ENCODE measurements around the gene GPRC5D.
A peak's percentile ranks its signal among the peaks of the same experiment; 100 is the strongest.

GPRC5D gene

DNA sequence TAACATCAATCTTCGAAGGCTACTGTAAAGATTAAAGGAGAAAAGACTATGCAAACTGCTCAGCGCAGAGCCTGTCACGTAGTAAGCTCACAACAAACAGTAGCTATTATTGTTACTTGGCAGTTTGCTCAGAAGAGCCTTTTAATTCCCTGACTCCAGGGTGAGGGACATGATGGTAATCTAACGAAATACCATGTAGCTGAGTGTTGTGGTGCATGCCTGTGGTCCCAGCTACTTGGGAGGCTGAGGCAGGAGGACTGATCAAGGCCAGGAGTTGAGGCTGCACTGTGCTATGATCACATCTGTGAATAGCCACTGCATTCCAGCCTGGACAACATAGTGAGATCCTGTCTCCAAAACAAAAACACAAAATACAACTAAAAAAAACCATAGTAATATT lies 25.3 kb upstream of the GPRC5D start:
- CTCF ChIA-PET, result interaction anchor here (1.3 to 5.9 kb wide), 8 partner anchors 10 to 238 kb away, joined by 3 to 59 read pairs (median 15); no protein-coding TSS in a partner anchor
- TF ChIP-seq, protein P1, sequence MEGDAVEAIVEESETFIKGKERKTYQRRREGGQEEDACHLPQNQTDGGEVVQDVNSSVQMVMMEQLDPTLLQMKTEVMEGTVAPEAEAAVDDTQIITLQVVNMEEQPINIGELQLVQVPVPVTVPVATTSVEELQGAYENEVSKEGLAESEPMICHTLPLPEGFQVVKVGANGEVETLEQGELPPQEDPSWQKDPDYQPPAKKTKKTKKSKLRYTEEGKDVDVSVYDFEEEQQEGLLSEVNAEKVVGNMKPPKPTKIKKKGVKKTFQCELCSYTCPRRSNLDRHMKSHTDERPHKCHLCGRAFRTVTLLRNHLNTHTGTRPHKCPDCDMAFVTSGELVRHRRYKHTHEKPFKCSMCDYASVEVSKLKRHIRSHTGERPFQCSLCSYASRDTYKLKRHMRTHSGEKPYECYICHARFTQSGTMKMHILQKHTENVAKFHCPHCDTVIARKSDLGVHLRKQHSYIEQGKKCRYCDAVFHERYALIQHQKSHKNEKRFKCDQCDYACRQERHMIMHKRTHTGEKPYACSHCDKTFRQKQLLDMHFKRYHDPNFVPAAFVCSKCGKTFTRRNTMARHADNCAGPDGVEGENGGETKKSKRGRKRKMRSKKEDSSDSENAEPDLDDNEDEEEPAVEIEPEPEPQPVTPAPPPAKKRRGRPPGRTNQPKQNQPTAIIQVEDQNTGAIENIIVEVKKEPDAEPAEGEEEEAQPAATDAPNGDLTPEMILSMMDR (IDR thresholded peaks at IDR 0.05; ENCODE audit: insufficient read depth, low read length, missing control alignments), result no peak
- POLR2A ChIA-PET, result no interaction called here
- DNase-seq (ENCODE audit: low read depth, low spot score), result no peak
- no peak overlapping the region for H3K4me3 ChIP-seq (ENCODE audit: low read depth, low read length)

DNA sequence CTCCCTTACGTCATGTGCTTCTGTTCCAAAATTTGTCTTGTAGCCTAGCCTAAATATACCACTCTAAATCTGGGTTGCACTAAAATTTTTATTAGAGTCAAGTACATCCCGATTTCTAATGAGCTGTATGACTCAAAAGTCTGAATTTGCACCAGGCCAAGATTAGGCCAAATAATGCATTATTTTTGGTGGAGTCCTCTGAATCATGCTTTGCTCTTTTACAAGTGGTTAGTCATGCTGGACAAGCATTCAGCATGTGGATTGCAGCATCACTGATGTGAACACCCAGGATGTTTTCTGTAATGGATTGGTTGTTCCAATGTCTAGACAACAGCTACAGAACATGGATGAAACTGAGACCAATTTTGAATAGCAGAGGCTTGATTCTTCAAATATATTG lies 24.4 kb upstream of the GPRC5D start:
- peak; percentile 92 for DNase-seq (ENCODE audit: low read depth, low spot score)
- TF ChIP-seq, protein P1 (IDR thresholded peaks at IDR 0.05; ENCODE audit: insufficient read depth, low read length, missing control alignments), result no peak
- POLR2A ChIA-PET, result interaction anchor here (0.6 kb wide), 1 partner anchor 869 kb away, joined by 3 read pairs; no protein-coding TSS in a partner anchor
- H3K4me3 ChIP-seq (ENCODE audit: low read depth, low read length), result no peak overlapping the region
- CTCF ChIA-PET, result interaction anchor here (0.7 to 5.9 kb wide), 18 partner anchors 10 to 239 kb away, joined by 3 to 59 read pairs (median 4); no protein-coding TSS in a partner anchor

DNA sequence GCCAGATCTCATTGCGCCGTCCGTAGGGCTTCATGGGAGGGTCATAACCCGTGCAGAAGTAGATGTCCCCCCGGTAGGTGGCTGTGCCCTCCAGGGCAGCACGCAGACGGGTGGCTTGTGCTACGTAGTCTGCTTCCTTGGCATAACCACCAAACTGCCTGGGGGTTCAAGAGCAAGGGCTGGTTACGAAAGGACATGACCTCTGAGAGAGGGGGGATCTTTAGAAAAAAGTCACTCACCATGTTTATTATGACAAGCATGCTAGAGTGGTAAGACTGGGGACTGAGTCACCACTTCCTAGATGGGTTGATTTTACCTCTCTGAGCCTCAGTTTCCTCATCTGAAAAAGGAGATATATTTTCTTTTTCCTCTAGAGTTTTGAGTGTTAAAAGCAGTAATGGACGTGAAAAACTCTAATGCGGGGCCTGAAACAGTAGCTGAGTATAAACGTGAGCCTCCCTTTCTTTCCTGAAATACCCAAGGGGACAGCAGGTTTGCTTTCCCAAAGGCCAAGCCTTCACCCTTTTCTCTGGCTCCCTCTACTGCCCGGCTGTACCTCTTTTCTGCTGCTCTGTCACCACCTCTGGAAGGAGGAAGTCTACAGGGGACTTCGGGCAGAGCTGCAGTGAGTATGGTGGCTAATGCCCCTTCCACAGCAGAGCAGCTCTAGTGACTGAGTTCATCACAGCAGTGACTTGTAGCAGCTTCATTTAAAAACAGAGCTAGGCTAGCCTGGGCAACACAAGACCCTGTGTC lies 23.5 kb upstream of the GPRC5D start:
- no peak for DNase-seq (ENCODE audit: low read depth, low spot score)
- CTCF ChIA-PET, result interaction anchor here (0.6 to 5.9 kb wide), 23 partner anchors 8 to 1369 kb away, joined by 3 to 59 read pairs (median 4); no protein-coding TSS in a partner anchor
- no peak overlapping the region for H3K4me3 ChIP-seq (ENCODE audit: low read depth, low read length)
- POLR2A ChIA-PET, result interaction anchor here (0.6 to 0.7 kb wide), 2 partner anchors 183 to 868 kb away, joined by 3 read pairs; no protein-coding TSS in a partner anchor
- TF ChIP-seq, protein P1 (IDR thresholded peaks at IDR 0.05; ENCODE audit: insufficient read depth, low read length, missing control alignments), result peak; percentile 52

DNA sequence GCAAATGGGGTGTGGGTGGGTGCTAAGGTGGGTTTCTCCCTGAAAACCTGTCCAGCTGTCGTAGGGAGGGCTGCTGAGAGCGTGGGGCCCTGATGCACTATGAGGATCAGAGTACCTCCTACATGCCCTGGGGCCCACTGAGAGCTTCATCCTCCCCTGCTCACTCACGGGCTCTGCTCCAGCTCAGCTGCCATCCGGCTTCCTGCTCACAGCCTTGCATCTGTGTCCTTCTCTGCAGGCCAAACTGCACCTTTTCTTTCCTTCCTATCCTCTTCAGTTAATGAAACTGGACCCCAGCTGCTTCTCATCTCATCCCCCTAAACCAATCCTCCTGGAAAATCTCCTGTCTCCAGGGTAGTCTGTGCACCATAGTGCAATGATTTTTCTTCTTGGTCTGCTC lies 22.2 kb upstream of the GPRC5D start:
- no peak for DNase-seq (ENCODE audit: low read depth, low spot score)
- H3K4me3 ChIP-seq (ENCODE audit: low read depth, low read length), result no peak overlapping the region
- TF ChIP-seq, protein P1 (IDR thresholded peaks at IDR 0.05; ENCODE audit: insufficient read depth, low read length, missing control alignments), result no peak
- POLR2A ChIA-PET, result no interaction called here
- CTCF ChIA-PET, result interaction anchor here (0.9 to 5.9 kb wide), 10 partner anchors 9 to 237 kb away, joined by 3 to 59 read pairs (median 12); no protein-coding TSS in a partner anchor

DNA sequence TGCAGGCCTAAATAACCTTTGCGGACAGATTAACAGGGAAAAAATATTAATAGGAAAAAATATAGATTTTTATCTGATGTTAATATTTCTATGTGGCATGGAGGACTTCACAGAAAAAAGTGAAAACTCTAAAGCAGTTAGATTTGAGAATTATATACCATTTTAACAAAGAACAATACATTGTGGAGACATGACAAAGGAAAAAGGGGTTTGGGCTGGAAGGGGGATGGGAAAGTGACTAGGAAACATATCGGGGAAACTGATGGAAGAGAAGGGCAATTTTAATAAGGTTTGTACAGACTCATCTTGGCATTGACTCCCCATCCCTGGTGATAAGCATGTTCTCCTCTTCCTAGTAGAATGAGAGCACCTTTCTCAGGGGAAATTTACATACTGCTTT lies 21.0 kb upstream of the GPRC5D start:
- TF ChIP-seq, protein P1 (IDR thresholded peaks at IDR 0.05; ENCODE audit: insufficient read depth, low read length, missing control alignments), result no peak
- H3K4me3 ChIP-seq (ENCODE audit: low read depth, low read length), result no peak overlapping the region
- ChIA-PET POLR2A (no interaction called here), CTCF (interaction anchor here (1.3 to 5.9 kb wide), 4 partner anchors 10 to 185 kb away, joined by 4 to 59 read pairs (median 32); no protein-coding TSS in a partner anchor)
- no peak for DNase-seq (ENCODE audit: low read depth, low spot score)

DNA sequence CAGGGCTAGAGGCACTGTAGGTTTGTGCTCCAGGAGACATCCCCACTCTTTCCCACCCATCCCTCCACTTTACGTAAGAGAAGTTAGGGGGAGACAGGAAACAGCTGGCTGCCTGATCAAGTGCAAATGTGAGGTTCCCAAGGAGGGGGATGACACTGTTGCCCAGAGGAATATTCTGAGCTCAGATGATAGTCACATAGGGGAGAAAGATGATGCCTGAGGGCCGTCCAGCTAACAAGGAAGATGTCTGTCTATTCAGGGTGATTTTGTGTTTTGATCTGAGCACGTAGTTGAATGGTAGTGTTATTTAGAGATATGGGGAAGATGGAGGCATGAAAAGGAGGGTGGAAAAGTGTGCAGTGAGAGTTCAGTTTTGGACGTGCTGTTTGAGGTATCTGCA lies 13.9 kb upstream of the GPRC5D start:
- TF ChIP-seq, protein P1 (IDR thresholded peaks at IDR 0.05; ENCODE audit: insufficient read depth, low read length, missing control alignments), result no peak
- CTCF ChIA-PET, result interaction anchor here (1.6 kb wide), 1 partner anchor 10 kb away, joined by 4 read pairs; no protein-coding TSS in a partner anchor
- DNase-seq (ENCODE audit: low read depth, low spot score), result no peak
- H3K4me3 ChIP-seq (ENCODE audit: low read depth, low read length), result no peak overlapping the region
- POLR2A ChIA-PET, result no interaction called here

Data from AG04449 (cell line).